HG03460 (cell line): ENCODE data around the gene MYL2.
"Not testable (repeated sequence)": the region's sequence is repeated elsewhere in the genome, so short reads cannot be mapped to it uniquely, and the experiment has no call there.

Experiments used
- ATAC-seq: cut with Tn5 transposase; IDR thresholded peaks from one replicate; pipeline ENCODE4 v1.9.1; 2021; ENCODE audit not compliant: unreplicated experiment

MYL2 gene, protein sequence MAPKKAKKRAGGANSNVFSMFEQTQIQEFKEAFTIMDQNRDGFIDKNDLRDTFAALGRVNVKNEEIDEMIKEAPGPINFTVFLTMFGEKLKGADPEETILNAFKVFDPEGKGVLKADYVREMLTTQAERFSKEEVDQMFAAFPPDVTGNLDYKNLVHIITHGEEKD

DNA sequence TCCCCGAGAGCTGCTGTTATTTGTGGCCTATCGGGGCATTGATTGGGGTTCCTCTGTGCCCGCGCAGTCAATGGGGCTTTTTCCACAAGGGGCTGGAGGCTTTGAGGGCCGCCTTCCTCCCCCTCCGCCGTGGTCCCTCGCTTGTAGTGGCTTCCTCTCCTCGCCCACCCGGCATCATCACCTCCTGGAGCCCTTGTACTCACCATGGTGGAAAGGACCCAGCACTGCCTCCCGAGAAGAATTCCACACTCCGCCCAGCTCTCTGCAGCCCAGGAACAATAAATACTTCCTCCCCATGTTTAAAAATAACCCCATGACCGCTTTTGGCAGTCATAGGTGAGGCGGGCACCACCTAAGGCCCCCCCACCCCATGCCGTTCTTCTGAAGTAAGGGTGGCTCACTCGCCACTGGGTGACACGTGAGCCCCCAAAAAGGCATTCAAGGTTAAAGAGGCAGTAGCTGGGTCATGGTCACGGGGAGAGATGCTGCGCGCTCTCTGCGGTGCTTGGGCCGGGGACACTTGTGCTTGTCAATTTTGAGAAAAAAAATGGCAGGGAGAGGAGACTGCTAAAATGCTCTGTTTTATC lies at the start of gene MYL2:
MYL2 (minus strand) TSS at position 256 of the 587 bp plus-strand sequence; CDS start at position 206, 50 bp downstream.
- ATAC-seq, result no peak

DNA sequence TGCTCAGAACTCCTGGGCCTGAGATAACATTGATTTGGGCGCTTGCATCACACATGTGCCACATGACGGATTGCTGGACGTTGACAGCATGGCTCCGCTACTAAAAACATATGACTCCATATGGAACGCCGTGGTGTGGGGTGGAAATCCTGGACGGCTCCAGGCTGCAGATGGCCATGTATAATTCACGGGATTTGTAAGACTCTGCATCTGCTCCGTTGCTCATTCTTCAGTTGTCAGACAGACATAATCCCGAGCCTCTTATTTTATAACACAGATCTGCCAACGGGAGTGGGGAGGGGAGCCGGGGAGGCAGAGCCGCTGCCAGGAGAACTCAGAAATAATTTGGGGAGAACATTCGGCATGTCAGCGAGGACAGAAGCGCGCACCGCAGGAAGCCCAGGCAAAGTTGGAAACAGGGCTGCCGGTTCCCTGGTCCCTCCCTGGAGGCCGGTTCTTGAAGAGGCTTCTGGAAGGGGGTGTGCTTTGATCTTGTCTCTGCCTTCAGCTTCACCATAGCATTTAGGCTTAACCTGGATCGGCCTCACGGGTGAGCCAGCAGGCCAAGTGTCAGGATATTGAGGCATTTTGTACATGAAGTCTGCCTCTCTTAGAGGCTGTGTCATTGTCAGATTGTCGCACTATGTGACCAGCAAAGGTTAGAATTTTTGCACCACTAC lies 45.8 kb upstream of the MYL2 start:
- no peak for ATAC-seq

GRCh38 chr12:110965574-110965973 lies 45.2 kb upstream of the MYL2 start:
- ATAC-seq, result no peak

GRCh38 chr12:110960795-110961194 lies 40.4 kb upstream of the MYL2 start:
- no peak for ATAC-seq

DNA sequence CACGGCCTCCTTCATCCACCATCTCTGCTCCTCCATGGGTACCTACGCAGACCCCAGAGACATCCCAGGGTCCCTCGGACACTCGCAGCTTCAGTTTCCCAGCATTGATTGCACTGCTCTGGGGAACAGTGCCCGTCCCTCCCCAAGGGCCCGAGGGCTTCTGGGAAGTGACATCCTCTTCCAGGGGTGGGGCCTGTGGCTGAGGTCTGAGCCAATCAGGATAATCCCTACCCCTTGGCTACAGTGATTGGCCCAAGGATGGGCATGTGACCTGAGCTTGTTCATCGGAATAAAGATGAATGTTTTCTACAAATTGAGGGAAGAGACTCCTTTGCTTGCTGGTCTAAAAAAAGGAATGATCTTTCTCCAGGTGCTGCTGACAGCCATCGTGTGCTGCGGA lies 37.3 kb upstream of the MYL2 start:
- no peak for ATAC-seq

DNA sequence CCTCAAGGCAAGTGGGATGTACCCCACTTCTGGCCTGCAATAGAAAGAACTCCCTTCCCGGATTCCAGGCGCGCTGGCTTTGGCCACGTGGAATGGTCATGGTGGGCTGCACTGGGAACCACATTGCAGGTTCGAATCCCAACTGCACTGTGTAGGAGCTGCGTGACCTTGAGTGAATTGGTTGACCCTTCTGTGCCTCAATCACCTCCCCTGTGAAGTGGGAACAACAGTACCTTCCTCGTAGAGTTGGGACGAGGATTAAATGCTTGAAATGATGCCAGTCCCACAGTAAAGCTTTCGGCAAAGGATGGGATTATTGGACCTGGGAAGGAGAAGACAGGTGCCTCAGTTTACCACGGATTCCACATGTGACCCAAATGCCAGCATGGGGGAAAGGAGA lies 36.8 kb upstream of the MYL2 start:
- no peak for ATAC-seq

DNA sequence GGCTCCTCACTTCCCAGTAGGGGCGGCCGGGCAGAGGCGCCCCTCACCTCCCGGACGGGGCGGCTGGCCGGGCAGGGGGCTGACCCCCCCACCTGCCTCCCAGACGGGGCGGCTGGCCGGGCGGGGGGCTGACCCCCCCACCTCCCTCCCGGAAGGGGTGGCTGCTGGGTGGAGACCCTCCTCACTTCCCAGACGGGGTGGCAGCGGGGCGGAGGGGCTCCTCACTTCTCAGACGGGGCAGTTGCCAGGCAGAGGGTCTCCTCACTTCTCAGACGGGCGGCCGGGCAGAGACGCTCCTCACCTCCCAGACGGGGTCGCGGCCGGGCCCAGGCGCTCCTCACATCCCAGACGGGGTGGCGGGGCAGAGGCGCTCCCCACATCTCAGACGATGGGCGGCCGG lies 30.5 kb upstream of the MYL2 start:
- not testable (repeated sequence) for ATAC-seq

GRCh38 chr12:110950466-110950865 lies 30.1 kb upstream of the MYL2 start:
- ATAC-seq, result not testable (repeated sequence)

GRCh38 chr12:110948041-110948440 lies 27.7 kb upstream of the MYL2 start:
- no peak for ATAC-seq

GRCh38 chr12:110943373-110943772 lies 23.0 kb upstream of the MYL2 start:
- ATAC-seq, result no peak

GRCh38 chr12:110941391-110941790 lies 21.0 kb upstream of the MYL2 start:
- no peak for ATAC-seq

DNA sequence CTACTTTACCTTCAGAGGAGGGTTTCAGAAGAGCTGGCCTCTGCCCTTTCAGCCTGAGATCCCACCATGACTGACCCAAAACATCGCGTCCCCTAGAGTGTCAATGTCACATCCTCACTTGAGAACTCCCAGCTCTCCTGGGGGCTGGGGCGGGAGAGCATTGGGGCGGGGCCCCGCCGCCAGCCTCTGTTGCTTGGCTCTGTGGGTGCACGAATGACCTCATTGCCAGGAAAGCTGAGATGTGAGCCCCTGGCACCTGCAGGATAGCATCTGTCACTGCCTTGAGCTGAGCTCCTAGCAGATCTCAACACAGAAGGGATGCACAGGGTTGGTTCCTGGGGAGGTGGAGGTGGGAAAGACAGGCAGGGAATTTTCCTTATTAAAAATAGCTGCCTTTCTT lies 20.6 kb upstream of the MYL2 start:
- ATAC-seq, result no peak

- ATAC-seq, result no peak
Observed at GRCh38 chr12:110940296-110940695, 19.9 kb upstream of the MYL2 start.

GRCh38 chr12:110937104-110937641 lies 16.8 kb upstream of the MYL2 start:
- ATAC-seq, result no peak

DNA sequence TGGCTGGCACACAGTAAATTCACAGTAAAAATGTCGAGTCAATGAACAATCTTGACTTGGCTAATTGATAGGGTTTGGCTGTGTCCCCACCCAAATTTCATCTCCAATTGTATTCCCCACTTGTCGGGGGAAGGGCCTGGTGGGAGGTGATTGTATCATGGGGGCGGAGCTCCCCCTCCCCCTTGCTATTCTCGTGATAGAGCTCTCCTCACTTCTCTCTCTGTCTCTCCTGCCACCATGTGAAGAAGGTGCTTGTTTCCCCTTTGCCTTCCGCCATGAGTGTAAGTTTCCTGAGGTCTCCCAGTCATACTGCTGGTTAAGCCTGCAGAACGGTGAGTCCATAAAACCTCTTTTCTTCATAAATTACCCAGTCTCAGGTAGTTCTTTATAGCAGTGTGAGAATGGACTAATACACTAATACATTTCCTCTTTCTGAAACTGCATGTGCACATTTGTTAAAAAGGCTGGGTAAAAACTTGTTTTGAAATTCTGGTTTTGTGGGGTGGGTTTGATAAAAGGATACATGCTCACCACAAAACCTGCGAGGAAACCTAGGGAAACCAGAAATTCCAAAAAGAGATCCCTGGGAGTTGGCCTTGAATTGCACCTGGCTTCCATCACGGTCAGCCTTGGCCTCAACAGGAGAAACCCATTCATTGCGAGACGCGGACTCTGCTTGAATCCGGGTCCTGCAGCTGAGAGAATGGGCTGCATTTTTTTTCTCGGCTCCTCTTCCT lies 16.2 kb upstream of the MYL2 start:
- no peak for ATAC-seq

- ATAC-seq, result no peak
Observed at GRCh38 chr12:110935588-110935987, 15.2 kb upstream of the MYL2 start.

DNA sequence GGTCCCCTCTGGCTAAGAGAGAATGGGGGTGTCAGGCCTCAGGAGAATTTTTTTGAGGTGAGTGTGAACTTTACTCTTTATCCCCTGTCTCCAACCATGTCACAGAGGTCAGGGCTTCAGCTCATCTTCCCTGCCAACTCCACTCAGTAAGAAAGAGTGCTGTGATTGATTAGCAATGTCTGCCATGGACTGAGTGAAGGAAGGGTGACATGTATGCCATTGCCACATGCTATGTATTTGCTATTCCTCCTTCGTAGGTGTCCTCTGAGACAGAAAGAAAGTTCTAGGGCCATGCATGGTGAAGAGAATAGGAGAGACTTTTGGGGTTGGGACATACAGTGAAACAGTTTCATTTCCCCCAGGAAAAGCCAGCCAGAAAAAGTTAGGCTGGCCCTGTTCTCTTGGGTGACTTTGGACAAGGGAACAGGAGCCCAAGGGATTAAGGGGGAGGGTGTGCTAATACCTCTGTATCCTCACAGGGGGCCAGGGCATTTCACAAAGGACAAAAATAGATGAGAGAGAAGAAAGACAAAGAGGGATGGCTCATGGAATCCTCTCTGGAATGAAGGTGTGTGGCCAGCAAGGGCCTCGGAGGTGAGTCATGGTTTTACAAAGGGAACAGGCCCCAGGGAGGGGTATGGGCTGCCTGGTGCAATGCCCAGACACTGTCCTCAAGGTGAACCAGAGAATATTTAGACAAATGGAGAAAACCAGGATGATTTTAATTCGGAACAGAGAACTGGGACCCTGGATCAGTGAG lies 13.9 kb upstream of the MYL2 start:
- no peak for ATAC-seq

DNA sequence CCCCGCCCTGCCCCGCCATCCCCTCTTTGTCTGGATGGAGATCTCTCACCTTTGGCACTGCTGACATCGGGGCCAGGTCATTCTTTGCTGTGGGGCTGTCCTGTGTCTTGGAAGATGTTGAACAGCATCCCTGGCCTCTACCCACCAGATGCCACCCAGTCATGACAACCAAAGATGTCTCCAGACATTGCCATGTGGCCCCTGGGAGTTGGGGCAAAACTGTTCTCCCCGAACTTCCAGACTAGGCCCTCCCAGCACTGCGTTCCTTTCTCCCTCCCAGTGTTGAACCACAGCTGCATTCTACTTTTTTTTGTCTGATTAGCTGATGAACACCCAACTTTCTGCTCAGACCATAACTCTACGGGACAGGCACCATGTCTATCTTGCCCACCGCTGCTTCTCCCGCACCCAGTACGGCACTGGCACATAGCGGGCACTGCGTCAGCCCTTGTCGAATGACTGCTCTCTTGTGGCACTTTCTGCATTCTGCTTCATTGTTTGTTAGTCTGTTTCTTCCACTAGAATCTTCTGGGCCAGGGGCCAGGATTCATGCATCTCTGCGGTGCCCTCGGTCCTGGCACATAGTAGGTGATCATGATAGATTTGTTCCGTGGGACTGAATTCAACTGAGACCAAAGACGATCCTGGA lies 13.1 kb upstream of the MYL2 start:
- ATAC-seq, result no peak

DNA sequence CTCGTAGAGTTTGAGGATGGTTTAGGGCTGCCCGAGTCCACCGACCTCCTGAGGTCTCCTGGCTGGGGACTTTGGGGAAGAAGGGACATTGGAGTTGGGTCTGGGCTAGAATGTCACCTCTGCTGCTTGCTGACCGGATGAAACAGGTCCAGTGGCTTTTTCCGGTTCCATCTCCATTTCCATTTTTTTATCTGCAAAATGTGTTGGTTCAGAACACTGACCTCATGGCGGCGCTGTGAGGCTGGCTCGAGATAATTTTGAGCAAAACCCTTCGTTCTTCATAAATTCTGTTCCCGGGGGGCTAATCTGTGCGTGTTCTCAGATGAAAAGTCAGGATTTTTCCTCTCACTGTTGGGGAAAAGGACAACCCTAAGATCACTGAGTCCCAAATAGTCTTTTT lies 11.7 kb upstream of the MYL2 start:
- no peak for ATAC-seq

DNA sequence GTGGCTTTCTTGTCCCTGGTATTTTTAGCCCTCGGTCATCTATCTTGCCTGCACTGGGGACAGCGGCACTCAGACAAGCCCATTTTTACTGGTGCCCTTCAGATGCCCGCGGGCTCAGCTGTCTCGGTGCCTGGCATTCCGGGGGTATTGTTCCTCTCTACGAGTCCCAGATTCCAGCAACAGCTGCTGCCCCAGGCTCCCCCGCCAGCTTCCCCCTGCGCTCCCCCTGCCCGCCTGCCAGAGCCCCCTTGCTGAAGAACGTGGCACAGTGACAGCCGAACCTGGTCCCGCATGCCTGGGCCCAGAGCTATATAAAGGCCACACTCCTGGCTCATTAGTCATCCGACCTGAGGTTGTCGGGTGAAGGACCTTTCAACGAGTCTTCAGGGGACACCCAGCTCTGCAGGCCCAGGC lies 10.9 kb upstream of the MYL2 start:
- no peak for ATAC-seq
